HG03457 (cell line): Measurements from ENCODE around the gene TOMM70.

ENCODE experiments used
- ATAC-seq: cut with Tn5 transposase; IDR thresholded peaks from one replicate; pipeline ENCODE4 v1.9.1; 2021; ENCODE audit warnings: moderate number of reproducible peaks; ENCODE audit not compliant: unreplicated experiment

Gene TOMM70

GRCh38 chr3:100411091-100411982 is 10.4 kb upstream of the TOMM70 start:
- ATAC-seq = no peak

- no peak for ATAC-seq
Observed at GRCh38 chr3:100407977-100408532, 7.2 kb upstream of the TOMM70 start.

- no peak for ATAC-seq
Observed at GRCh38 chr3:100407164-100407563, 6.3 kb upstream of the TOMM70 start.

GRCh38 chr3:100404250-100404548 is 3.3 kb upstream of the TOMM70 start:
- no peak for ATAC-seq

- no peak for ATAC-seq
Observed at GRCh38 chr3:100403362-100404249, 2.7 kb upstream of the TOMM70 start.

GRCh38 chr3:100402891-100403290 is 2.0 kb upstream of the TOMM70 start:
- ATAC-seq = no peak

- ATAC-seq = no peak
Observed at GRCh38 chr3:100402256-100402655, 1.4 kb upstream of the TOMM70 start.

GRCh38 chr3:100401674-100402041 is 769 bp upstream of the TOMM70 start:
- peak; percentile 10 for ATAC-seq

- peak; percentile 18 for ATAC-seq
Observed at GRCh38 chr3:100400419-100400779, 490 bp downstream of the TOMM70 start.

GRCh38 chr3:100399341-100400071 is 1.4 kb downstream of the TOMM70 start:
- ATAC-seq = no peak

- ATAC-seq = no peak
Observed at GRCh38 chr3:100396967-100397366, 3.9 kb downstream of the TOMM70 start.

- ATAC-seq = no peak
Observed at GRCh38 chr3:100395679-100396431, 5.0 kb downstream of the TOMM70 start.

- ATAC-seq = no peak
Observed at GRCh38 chr3:100389025-100389424, 11.9 kb downstream of the TOMM70 start.

GRCh38 chr3:100386437-100387074 is 14.3 kb downstream of the TOMM70 start:
- no peak for ATAC-seq

GRCh38 chr3:100384733-100385525 is 16.0 kb downstream of the TOMM70 start:
- ATAC-seq = no peak

GRCh38 chr3:100376301-100376700 is 24.6 kb downstream of the TOMM70 start:
- ATAC-seq = no peak

- no peak for ATAC-seq
Observed at GRCh38 chr3:100374521-100374920, 26.4 kb downstream of the TOMM70 start.

GRCh38 chr3:100370756-100371155 is 30.1 kb downstream of the TOMM70 start:
- no peak for ATAC-seq

- ATAC-seq = no peak
Observed at GRCh38 chr3:100368441-100368840, 32.4 kb downstream of the TOMM70 start.
